GM12878 (cell line): Measurements from ENCODE around the gene SULT1A2. TPM values are rescaled to one million over a fixed set of nuclear protein-coding genes. Genes with fewer than 3 reads are reported as not detected.

Source experiments
- ATAC-seq: fragments of 200-7000 bp; cut with Tn5 transposase; 3 replicates; pipeline ENCODE4 v1.9.1; 2020; ENCODE audit warnings: mild to moderate bottlenecking, moderate library complexity
- BruUV-seq: library from RNA; stranded (reverse); fragments of 400-500 nt; replicated peaks from 2 replicates; lab custom pipeline; 2021; lab: Mats Ljungman, UMichigan
- CTCF ChIA-PET: fragments of 300-600 bp; sonication (Branson Sonifier 250); formaldehyde crosslinking; extraction: SDS; loops from one replicate; lab custom pipeline; 2021; ENCODE audit warnings: inconsistent platforms; lab: Yijun Ruan, JAX
- POLR2A ChIA-PET: fragments of 350-600 bp; formaldehyde crosslinking; extraction: SDS; loops from one replicate; lab custom pipeline; 2021; ENCODE audit warnings: inconsistent platforms; lab: Charles Lee
- RAD21 ChIA-PET: fragments of 300-600 bp; sonication (Branson Sonifier 250); formaldehyde crosslinking; loops from one replicate; lab custom pipeline; 2023; ENCODE audit warnings: antibody characterized with exemption; ENCODE audit not compliant: unreplicated experiment; lab: Charles Lee
- SMC1A ChIA-PET: fragments of 300-600 bp; sonication (Branson Sonifier 250); formaldehyde crosslinking; loops from one replicate; lab custom pipeline; 2023; ENCODE audit not compliant: unreplicated experiment, uncharacterized antibody; lab: Charles Lee
- DNase-seq: peaks from one replicate; pipeline ENCODE4 v3.0.0-alpha.2; 2011; ENCODE audit warnings: low read depth, low spot score
- FAIRE-seq: peaks from 3 replicates; lab custom pipeline; 2011; peaks lifted over from hg19 to GRCh38; lab: Jason Lieb, UNC
- H2AFZ ChIP-seq: 2 replicates; pipeline ENCODE4 v1.6.0; 2011; ENCODE audit warnings: low read depth, low read length, control low read depth; ENCODE audit not compliant: control insufficient read depth
- H3K27ac ChIP-seq: 2 replicates; pipeline ENCODE4 v1.5.1; 2011; ENCODE audit warnings: control low read depth; ENCODE audit not compliant: control insufficient read depth, insufficient read depth
- H3K27me3 ChIP-seq, 2 experiments: replicated peaks in 1 of 2; 2 replicates each; pipeline versions ENCODE4 v1.6.0 to v1.6.1; 2011; ENCODE audit warnings: low read length in 1 of 2; ENCODE audit not compliant: control insufficient read depth in 2 of 2, insufficient read depth in 2 of 2
- H3K36me3 ChIP-seq, 2 experiments: 2 replicates each; pipeline ENCODE4 v1.5.1; 2011; ENCODE audit warnings: low read length in 1 of 2; ENCODE audit not compliant: control insufficient read depth in 2 of 2, insufficient read depth in 2 of 2
- H3K4me1 ChIP-seq: 2 replicates; pipeline ENCODE4 v1.6.1; 2011; ENCODE audit warnings: mild to moderate bottlenecking, low read length, moderate library complexity, mixed read lengths; ENCODE audit not compliant: control insufficient read depth, insufficient read depth
- H3K4me2 ChIP-seq: 2 replicates; pipeline ENCODE4 v1.6.0; 2011; ENCODE audit warnings: control low read depth; ENCODE audit not compliant: control insufficient read depth, insufficient read depth
- H3K4me3 ChIP-seq: fragments of 200-600 bp; sonication (generic); 2 replicates; pipeline ENCODE4 v1.5.1; 2016
- H3K79me2 ChIP-seq: 2 replicates; pipeline ENCODE4 v1.6.0; 2011; ENCODE audit warnings: low read length; ENCODE audit not compliant: control insufficient read depth, insufficient read depth
- H3K9ac ChIP-seq: 2 replicates; pipeline ENCODE4 v1.8.0; 2011; ENCODE audit warnings: low read length, control low read depth, mixed read lengths; ENCODE audit not compliant: control insufficient read depth, insufficient read depth
- H3K9me3 ChIP-seq: replicated peaks from 3 replicates; pipeline ENCODE4 v1.5.1; 2011; ENCODE audit warnings: mild to moderate bottlenecking, low read length; ENCODE audit not compliant: control insufficient read depth, insufficient read depth
- H4K20me1 ChIP-seq: 2 replicates; pipeline ENCODE4 v1.6.0; 2011; ENCODE audit not compliant: control insufficient read depth, insufficient read depth
- BMI1 ChIP-seq: fragments of 450-650 bp; IDR thresholded peaks from 2 replicates; pipeline ENCODE4 v1.6.1; 2016; ENCODE audit warnings: mild to moderate bottlenecking, moderate library complexity, borderline replicate concordance
- BRCA1 ChIP-seq: IDR thresholded peaks from 2 replicates; pipeline ENCODE4 v1.6.1; 2011; ENCODE audit warnings: low read depth, low read length, improper control_type of control experiment
- CBFB ChIP-seq: IDR thresholded peaks from 2 replicates; pipeline ENCODE4 v1.6.1; 2016; ENCODE audit warnings: antibody characterized with exemption, low read depth
- CHD2 ChIP-seq: IDR thresholded peaks from 2 replicates; pipeline ENCODE4 v1.6.1; 2011; ENCODE audit warnings: low read depth, low read length, improper control_type of control experiment, borderline replicate concordance
- EGR1 ChIP-seq, 2 experiments: IDR thresholded peaks; 1 replicate in 1 of 2; 2 replicates in 1 of 2; pipeline ENCODE4 v1.6.1; 2011 to 2012; ENCODE audit warnings: low read depth in 2 of 2, low read length in 2 of 2, borderline replicate concordance in 1 of 2, mild to moderate bottlenecking in 1 of 2, moderate library complexity in 1 of 2
- GABPA ChIP-seq: IDR thresholded peaks from 2 replicates; pipeline ENCODE4 v1.6.1; 2014; ENCODE audit warnings: antibody characterized with exemption, low read depth, mild to moderate bottlenecking, inconsistent platforms
- IKZF1 ChIP-seq: fragments of 450-650 bp; conservative IDR thresholded peaks from 2 replicates; pipeline ENCODE4 v1.6.1; 2017; ENCODE audit warnings: antibody characterized with exemption, mild to moderate bottlenecking
- MTA3 ChIP-seq: IDR thresholded peaks from 2 replicates; pipeline ENCODE4 v1.6.1; 2012; ENCODE audit warnings: low read length, inconsistent platforms, borderline replicate concordance
- PBX3 ChIP-seq: IDR thresholded peaks from 2 replicates; pipeline ENCODE4 v1.6.1; 2011; ENCODE audit warnings: mild to moderate bottlenecking, low read depth, low read length, moderate library complexity; ENCODE audit not compliant: insufficient replicate concordance
- RB1 ChIP-seq: fragments of 450-650 bp; formaldehyde crosslinking; IDR thresholded peaks from 2 replicates; pipeline ENCODE4 v1.6.1; 2017; ENCODE audit warnings: mild to moderate bottlenecking, borderline replicate concordance
- SMC3 ChIP-seq: IDR thresholded peaks from 2 replicates; pipeline ENCODE4 v1.6.1; 2011; ENCODE audit warnings: low read length, improper control_type of control experiment, borderline replicate concordance
- SREBF2 ChIP-seq: IDR thresholded peaks from 2 replicates; pipeline ENCODE4 v1.6.1; 2012; ENCODE audit warnings: mild to moderate bottlenecking, low read length
- STAT3 ChIP-seq: IDR thresholded peaks from 2 replicates; pipeline ENCODE4 v1.6.1; 2011; ENCODE audit warnings: low read depth, low read length, improper control_type of control experiment
- SUZ12 ChIP-seq: fragments of 200-600 bp; sonication (generic); IDR thresholded peaks from one replicate; pipeline ENCODE4 v1.6.1; 2018; ENCODE audit warnings: antibody characterized with exemption, mild to moderate bottlenecking; ENCODE audit not compliant: unreplicated experiment
- ZNF217 ChIP-seq: fragments of 450-650 bp; IDR thresholded peaks from 2 replicates; pipeline ENCODE4 v1.6.1; 2017; ENCODE audit warnings: antibody characterized with exemption, mild to moderate bottlenecking
- ZNF687 ChIP-seq: fragments of 450-650 bp; IDR thresholded peaks from 2 replicates; pipeline ENCODE4 v1.6.1; 2017; ENCODE audit warnings: mild to moderate bottlenecking, moderate library complexity
- WGBS: methylation state at CpG from one replicate; pipeline ENCODE4 v1.1.6; 2016; ENCODE audit warnings: low lambda C conversion rate; ENCODE audit not compliant: insufficient replicate concordance, insufficient coverage; ENCODE audit errors: missing lambda C conversion rate; 5-methylcytosine and 5-hydroxymethylcytosine counted together
- in situ Hi-C: fragments of 300-500 bp; cut with MboI; formaldehyde crosslinking; loops from 9 replicates; pipeline ENCODE4 v1.14.3; 2018; ENCODE audit warnings: mixed read lengths
- intact Hi-C: fragments of 100-400 bp; cut with micrococcal nuclease; formaldehyde crosslinking; loops from one replicate; pipeline ENCODE4 v1.14.2; 2022; ENCODE audit not compliant: unreplicated experiment
- polyA plus RNA-seq, 11 experiments: library from polyadenylated mRNA; depleted of rRNA in 4 of 11; unstranded in 6 of 11; stranded (reverse) in 5 of 11; fragments of >200 nt; fragmentation: Nextera tagmentation in 4 of 11; fragmentation: Illumina TruSeq in 1 of 11; extraction: Ambion mirVana in 4 of 11; extraction: Trizol in 1 of 11; gene quantifications; 1 replicate in 1 of 11; 2 replicates in 10 of 11; pipeline versions ENCODE4 v1.2.1 to v1.2.3, GENCODE V29; 2011 to 2016; ENCODE audit warnings: inconsistent platforms in 2 of 11, missing spikeins in 2 of 11, low read depth in 1 of 11
- total RNA-seq, 4 experiments: library from RNA; depleted of rRNA in 3 of 4; stranded (reverse); fragments of >200 nt in 3 of 4; fragmentation: Illumina TruSeq in 1 of 4; extraction: Trizol in 1 of 4; gene quantifications; 2 replicates each; pipeline versions ENCODE4 v1.2.1 to v1.2.3, GENCODE V29; 2013 to 2021

Gene SULT1A2
- total and polyA plus RNA-seq, 10 of the 15 experiments (the other 5 are each of a cell fraction or from before 2014, with no cell fraction given), result 0.06 to 0.39 (median 0.07) TPM; not detected in 7

- ATAC-seq, result no peak
- in situ Hi-C loops (no loop called here), intact Hi-C loops (no loop called here)
- ChIA-PET RAD21 (no interaction called here), CTCF (interaction anchor here (1.3 kb wide), 2 partner anchors 13 to 43 kb away, joined by 3 read pairs; no protein-coding TSS in a partner anchor), POLR2A (interaction anchor here (0.6 kb wide), 2 partner anchors 10 to 61 kb away, joined by 3 to 6 read pairs; no protein-coding TSS in a partner anchor), SMC1A (interaction anchor here (0.6 kb wide), 1 partner anchor 17 kb away, joined by 3 read pairs; no protein-coding TSS in a partner anchor)
- H3K4me1 ChIP-seq, result no peaks in the 10 kb centered on the region
- H3K27me3 ChIP-seq, result no peaks in the 10 kb centered on the region
- H4K20me1 ChIP-seq, result no peaks in the 10 kb centered on the region
- H3K4me2 ChIP-seq, result no peak overlapping the region
- no peak overlapping the region for H3K9ac ChIP-seq
- no peaks in the 10 kb centered on the region for H3K79me2 ChIP-seq
- no peak overlapping the region for H3K27ac ChIP-seq
- no peak overlapping the region for H3K4me3 ChIP-seq
- no TSS peak for BruUV-seq
- H3K9me3 ChIP-seq, result no peaks in the 10 kb centered on the region; the same call in 2 of the 3 replicates
- no peak for FAIRE-seq
- H3K36me3 ChIP-seq, result no peaks in the 10 kb centered on the region
- H2AFZ ChIP-seq, result no peak overlapping the region
- DNase-seq, result no peak
- 80% methylated on average over 15 of the region's 15 CpGs for WGBS
- TF ChIP-seq BMI1, result no peak
- no peak for TF ChIP-seq RB1
- no peak for TF ChIP-seq SUZ12
- no peak for TF ChIP-seq SREBF2
- TF ChIP-seq ZNF217, result no peak
- no peak for TF ChIP-seq CHD2
- no peak for TF ChIP-seq BRCA1
- no peak for TF ChIP-seq IKZF1
- no peak for TF ChIP-seq ZNF687
- TF ChIP-seq CBFB, result no peak
- TF ChIP-seq STAT3, result no peak
- TF ChIP-seq EGR1 (IDR thresholded peaks at IDR 0.05; ENCODE audit: borderline replicate concordance in 1 of 2, low read depth in 2 of 2, low read length in 2 of 2), result no peak
- no peak for TF ChIP-seq SMC3
- no peak for TF ChIP-seq MTA3
- no peak for TF ChIP-seq GABPA
- TF ChIP-seq PBX3, result no peak
Measured at GRCh38 chr16:28572696-28573510, 23.9 kb downstream of the SULT1A2 start.
